GM12875 (cell line): ENCODE results near the gene ARID3C.

Source experiments
- H3K4me3 ChIP-seq: one replicate; pipeline ENCODE4 v1.5.1; 2011; ENCODE audit warnings: low read depth, low read length, control low read depth
- CTCF ChIP-seq: IDR thresholded peaks from 2 replicates; pipeline ENCODE4 v1.5.1; 2011; ENCODE audit warnings: low read depth, mild to moderate bottlenecking, control low read depth, inconsistent platforms, low read length, moderate library complexity, borderline replicate concordance; ENCODE audit not compliant: insufficient read depth

The ARID3C gene

GRCh38 chr9:34635556-34635955 is 6.7 kb upstream of the ARID3C start:
- no peak overlapping the region for H3K4me3 ChIP-seq
- TF ChIP-seq CTCF, result no peak

- no peak for TF ChIP-seq CTCF
- H3K4me3 ChIP-seq, result no peak overlapping the region
Measured at GRCh38 chr9:34634551-34635248, 5.8 kb upstream of the ARID3C start.

GRCh38 chr9:34633851-34634550 is 5.1 kb upstream of the ARID3C start:
- H3K4me3 ChIP-seq, result no peak overlapping the region
- peak; percentile 80 for TF ChIP-seq CTCF

DNA sequence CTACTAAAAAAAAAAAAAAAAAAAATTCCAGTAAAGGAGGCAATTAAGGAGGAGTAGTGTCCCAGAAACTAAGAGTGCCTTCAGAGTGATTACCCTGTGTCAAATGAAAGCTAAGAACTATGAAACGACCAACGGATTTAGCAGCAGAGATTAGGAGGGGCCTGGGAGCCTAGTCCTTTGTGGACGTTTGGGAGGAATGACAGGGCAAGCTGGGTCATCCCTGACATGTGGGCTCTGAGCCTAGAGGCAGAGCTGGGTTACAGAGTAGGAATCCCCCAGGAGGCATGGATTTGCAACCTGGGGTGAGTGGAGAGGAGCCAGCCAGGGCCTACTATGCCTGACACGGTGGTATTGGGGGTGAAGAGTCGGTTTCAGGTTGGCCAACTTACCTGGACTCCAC is 4.3 kb upstream of the ARID3C start:
- no peak for TF ChIP-seq CTCF
- no peak overlapping the region for H3K4me3 ChIP-seq

GRCh38 chr9:34630402-34631154 is 1.7 kb upstream of the ARID3C start:
- H3K4me3 ChIP-seq, result no peak overlapping the region
- no peak for TF ChIP-seq CTCF

DNA sequence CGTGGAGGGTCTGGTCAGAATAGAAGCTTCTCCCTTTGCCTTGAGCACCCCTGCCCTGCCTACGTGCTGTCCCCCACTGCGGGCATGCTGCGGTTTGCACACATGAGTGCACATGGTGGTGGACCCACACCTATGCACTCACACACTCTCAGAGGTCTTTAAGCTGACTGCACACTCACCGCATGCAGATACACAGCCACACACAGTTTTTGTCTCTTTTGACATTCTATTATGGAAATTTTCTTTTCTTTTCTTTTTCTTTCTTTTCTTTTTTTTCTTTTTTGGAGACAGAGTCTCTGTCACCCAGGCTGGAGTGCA is 584 bp upstream of the ARID3C start:
- no peak overlapping the region for H3K4me3 ChIP-seq
- no peak for TF ChIP-seq CTCF
